GM04504 (cell line): ENCODE results near the gene RETREG1.
"Not testable (repeated sequence)": the region's sequence is repeated elsewhere in the genome, so short reads cannot be mapped to it uniquely, and the experiment has no call there.

ENCODE experiments used
- DNase-seq: peaks from one replicate; pipeline ENCODE4 v3.0.0-alpha.2; 2012; ENCODE audit warnings: low read depth

RETREG1 gene

GRCh38 chr5:16455668-16456067 is 161.1 kb downstream of the RETREG1 start:
- DNase-seq, result no peak

- DNase-seq, result no peak
These were observed 162.1 kb downstream of the RETREG1 start for GRCh38 chr5:16454686-16455085.

DNA sequence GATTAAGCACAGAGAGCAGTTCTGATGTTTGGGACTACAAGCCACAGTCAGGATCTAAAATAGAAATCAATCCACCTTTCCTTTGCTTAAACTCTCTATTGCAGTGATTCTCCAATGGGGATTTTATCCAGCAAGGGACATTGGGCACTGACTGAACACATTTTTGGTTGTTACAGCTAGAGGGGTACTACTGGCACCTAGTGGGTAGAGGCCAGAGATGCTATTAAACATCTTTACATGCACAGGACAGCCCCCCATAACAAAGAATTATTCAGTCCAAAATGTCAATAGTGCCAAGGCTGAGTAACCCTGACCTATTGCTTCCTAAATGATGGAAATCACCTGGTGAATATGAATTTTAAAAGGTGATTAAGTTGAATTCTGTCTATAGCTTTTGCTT is 163.2 kb downstream of the RETREG1 start:
- DNase-seq, result no peak

DNA sequence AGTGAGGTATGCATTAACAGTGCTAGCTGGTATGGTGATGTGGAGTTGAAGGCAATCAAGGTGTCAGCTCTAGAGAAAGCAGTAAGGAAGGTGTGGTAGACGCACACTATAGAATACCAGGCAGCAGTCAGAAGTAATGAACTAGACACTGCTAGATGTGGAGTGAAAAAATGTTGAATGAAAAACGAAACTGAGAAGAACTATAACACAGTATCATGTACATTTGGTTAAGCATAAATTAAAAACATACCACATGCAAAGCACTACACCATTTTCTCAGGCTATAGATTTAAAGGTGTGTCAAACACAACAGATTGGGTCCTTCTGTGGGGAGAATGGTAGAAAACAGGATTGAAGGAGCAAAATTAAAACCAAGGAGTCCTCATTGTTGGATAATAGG is 166.6 kb downstream of the RETREG1 start:
- no peak for DNase-seq

DNA sequence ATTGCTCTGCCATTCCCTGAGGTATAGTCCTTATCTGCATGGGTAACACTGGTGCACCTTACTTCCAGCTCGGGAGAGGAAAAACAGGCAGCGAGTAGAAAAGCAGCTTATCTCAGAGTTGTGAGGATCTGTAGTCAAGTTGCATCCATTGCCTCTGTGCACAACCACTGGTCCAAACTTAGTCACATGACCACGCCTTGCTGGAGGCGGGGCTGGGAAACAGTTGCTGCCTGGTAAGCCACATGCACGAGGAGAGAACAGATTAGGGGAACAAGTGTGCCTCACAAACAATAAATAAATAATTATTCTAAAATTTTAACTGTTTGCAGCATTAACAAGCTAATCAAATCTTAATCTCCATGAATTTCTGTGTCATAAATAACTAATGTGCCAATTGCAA is 169.8 kb downstream of the RETREG1 start:
- no peak for DNase-seq

DNA sequence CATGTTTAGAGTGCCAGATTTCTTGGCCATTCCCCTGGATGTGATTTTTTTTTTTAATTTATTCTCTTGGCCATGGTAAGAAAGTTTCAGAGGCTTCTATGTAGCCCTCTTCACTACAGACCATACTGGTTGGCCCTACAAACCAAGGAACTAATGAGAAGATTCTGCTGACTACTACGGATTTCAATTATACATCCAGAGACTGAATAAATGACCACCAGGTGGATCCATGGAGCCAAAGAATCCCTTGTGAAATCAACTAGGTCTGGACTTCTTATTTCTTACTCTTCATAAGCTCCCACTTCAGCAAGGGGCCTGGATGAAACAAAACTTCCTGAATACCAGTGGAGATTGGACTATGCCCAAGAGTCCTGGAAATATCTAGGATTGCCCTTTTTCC is 178.8 kb downstream of the RETREG1 start:
- DNase-seq, result no peak

DNA sequence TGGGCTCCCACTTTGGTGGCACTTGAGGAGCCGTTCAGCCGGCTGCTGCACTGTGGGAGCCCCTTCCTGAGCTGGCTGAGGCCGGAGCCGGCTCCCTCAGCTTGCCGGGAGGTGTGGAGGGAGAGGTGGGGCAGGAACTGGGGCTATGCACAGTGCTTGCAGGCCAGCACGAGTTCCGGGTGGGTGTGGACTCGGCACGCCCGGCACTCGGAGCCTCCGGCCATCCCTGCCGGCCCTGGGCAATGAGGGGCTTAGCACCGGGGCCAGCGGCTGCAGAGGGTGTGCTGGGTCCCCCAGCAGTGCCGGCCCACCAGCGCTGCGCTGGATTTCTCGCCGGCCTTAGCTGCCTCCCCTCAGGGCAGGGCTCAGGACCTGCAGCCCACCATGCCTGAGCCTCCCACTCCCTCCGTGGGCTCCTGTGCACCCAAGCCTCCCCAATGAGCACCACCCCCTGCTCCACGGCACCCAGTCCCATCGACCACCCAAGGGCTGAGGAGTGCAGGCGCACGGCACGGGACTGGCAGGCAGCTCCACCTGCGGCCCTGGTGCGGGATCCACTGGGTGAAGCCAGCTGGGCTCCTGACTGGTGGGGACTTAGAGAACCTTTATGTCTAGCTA is 180.6 kb downstream of the RETREG1 start:
- DNase-seq, result not testable (repeated sequence)

GRCh38 chr5:16431490-16431889 is 185.3 kb downstream of the RETREG1 start:
- DNase-seq, result no peak

GRCh38 chr5:16430349-16431089 is 186.3 kb downstream of the RETREG1 start:
- DNase-seq, result no peak

- DNase-seq, result no peak
These were observed 188.4 kb downstream of the RETREG1 start for GRCh38 chr5:16428359-16428758.

DNA sequence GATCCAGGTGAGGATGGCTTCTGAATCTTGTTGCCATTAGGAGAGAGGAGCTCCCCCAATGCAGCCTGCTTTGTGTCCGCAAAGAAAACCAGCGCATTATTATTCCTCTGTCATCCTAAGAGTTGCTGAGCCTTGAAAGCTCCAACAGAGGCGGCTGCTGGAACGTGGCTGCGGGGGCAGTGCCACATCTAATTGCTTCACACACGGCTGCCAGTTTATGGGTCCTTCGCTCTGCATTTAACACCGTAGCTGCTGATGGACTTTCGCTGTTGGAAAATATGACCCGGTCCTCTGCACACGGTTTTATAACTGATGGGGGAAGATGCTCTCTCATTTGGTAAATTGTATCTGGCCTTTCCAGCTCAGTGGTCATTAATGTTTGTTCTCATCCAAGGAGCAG is 189.2 kb downstream of the RETREG1 start:
- DNase-seq, result no peak
